Measurements from ENCODE around the gene TAF10.

GRCh38 chr11:6603287-6604080, 8.5 kb downstream of the TAF10 start, which contains the start of the genes ILK and RRP8:
- TF ChIP-seq, protein P1, sequence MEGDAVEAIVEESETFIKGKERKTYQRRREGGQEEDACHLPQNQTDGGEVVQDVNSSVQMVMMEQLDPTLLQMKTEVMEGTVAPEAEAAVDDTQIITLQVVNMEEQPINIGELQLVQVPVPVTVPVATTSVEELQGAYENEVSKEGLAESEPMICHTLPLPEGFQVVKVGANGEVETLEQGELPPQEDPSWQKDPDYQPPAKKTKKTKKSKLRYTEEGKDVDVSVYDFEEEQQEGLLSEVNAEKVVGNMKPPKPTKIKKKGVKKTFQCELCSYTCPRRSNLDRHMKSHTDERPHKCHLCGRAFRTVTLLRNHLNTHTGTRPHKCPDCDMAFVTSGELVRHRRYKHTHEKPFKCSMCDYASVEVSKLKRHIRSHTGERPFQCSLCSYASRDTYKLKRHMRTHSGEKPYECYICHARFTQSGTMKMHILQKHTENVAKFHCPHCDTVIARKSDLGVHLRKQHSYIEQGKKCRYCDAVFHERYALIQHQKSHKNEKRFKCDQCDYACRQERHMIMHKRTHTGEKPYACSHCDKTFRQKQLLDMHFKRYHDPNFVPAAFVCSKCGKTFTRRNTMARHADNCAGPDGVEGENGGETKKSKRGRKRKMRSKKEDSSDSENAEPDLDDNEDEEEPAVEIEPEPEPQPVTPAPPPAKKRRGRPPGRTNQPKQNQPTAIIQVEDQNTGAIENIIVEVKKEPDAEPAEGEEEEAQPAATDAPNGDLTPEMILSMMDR (IDR thresholded peaks at IDR 0.05; ENCODE audit: insufficient read depth, low read depth, low read length), result no peak
- no peak for TF ChIP-seq EZH2 (IDR thresholded peaks at IDR 0.05; ENCODE audit: insufficient read depth, low read length)
